Neutrophil (primary cell): Measurements from ENCODE around the gene PTPRN2.

Experiments
- H3K27ac ChIP-seq: fragments of 200-600 bp; sonication (generic); 2 replicates; pipeline ENCODE4 v1.5.1; 2016; ENCODE audit warnings: mild to moderate bottlenecking, moderate library complexity
- H3K27me3 ChIP-seq: fragments of 200-600 bp; sonication (generic); 2 replicates; pipeline ENCODE4 v1.6.0; 2016; ENCODE audit warnings: mild to moderate bottlenecking
- H3K36me3 ChIP-seq: fragments of 200-600 bp; sonication (generic); 2 replicates; pipeline ENCODE4 v1.5.1; 2017
- H3K4me1 ChIP-seq, 2 experiments: fragments of 200-600 bp in 1 of 2; sonication (generic) in 1 of 2; 1 replicate in 1 of 2; 2 replicates in 1 of 2; pipeline versions ENCODE4 v1.5.1 to v1.6.1; 2013 to 2016; ENCODE audit warnings: low read depth in 1 of 2, low read length in 1 of 2, mild to moderate bottlenecking in 1 of 2, moderate library complexity in 1 of 2; ENCODE audit not compliant: control insufficient read depth in 1 of 2, insufficient read depth in 1 of 2
- H3K4me3 ChIP-seq, 2 experiments: fragments of 200-600 bp in 1 of 2; sonication (generic) in 1 of 2; 1 replicate in 1 of 2; 2 replicates in 1 of 2; pipeline ENCODE4 v1.5.1; 2013 to 2016; ENCODE audit warnings: low read depth in 1 of 2, low read length in 1 of 2, mild to moderate bottlenecking in 1 of 2, moderate library complexity in 1 of 2
- H3K9me3 ChIP-seq: fragments of 200-600 bp; sonication (generic); 2 replicates; pipeline ENCODE4 v1.5.1; 2016
- CTCF ChIP-seq: fragments of 200-600 bp; sonication (generic); IDR thresholded peaks from 2 replicates; pipeline ENCODE4 v1.5.1; 2016; ENCODE audit warnings: antibody characterized with exemption

The PTPRN2 gene

DNA sequence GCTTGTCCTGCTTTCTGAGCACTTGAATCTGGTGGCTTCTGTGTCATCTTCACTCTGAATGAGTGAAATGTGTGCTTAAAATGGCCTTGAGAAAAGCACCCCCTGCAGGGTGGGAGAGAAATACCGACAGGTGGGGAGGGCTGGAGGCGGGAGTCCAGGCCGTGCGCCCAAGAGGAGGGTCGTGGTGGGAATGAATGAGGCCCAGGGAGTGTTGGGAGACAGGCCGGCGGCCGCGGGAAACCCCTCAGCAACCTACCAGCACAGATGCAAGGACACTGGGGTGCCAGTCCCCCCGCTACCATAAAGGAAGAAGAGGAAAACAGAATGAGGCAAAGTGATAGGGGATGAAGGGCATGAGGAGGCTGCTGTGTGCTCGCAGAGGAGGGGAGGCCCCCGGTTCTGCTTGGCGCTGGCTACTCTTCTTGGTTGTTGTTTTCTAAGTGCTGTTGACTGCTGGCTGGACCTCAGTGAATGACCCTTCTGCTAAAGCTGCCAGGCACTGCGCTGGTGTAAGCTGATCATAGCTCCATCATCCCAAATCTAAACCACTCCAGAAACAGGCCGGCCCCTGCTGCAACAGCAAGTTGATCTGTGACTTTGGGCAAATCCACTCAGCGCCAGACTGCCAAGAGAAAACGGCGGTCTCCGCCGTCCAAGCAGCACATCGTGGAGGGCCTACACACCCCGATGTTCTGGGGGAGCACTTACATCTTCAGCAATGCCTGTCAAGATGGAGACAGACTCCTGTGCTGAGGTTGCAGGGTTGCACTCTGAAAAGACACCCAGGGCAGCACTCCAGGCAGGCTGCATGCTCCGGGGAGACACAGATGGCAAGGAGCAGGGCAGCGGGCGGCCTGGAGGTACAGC, 872.3 kb downstream of the PTPRN2 start:
- H3K36me3 ChIP-seq = no peaks in the 10 kb centered on the region
- no peak for TF ChIP-seq CTCF
- H3K9me3 ChIP-seq = no peaks in the 10 kb centered on the region
- H3K4me1 ChIP-seq = no peaks in the 10 kb centered on the region
- no peak overlapping the region for H3K27ac ChIP-seq
- H3K4me3 ChIP-seq = no peak overlapping the region
- H3K27me3 ChIP-seq = no peaks in the 10 kb centered on the region

DNA sequence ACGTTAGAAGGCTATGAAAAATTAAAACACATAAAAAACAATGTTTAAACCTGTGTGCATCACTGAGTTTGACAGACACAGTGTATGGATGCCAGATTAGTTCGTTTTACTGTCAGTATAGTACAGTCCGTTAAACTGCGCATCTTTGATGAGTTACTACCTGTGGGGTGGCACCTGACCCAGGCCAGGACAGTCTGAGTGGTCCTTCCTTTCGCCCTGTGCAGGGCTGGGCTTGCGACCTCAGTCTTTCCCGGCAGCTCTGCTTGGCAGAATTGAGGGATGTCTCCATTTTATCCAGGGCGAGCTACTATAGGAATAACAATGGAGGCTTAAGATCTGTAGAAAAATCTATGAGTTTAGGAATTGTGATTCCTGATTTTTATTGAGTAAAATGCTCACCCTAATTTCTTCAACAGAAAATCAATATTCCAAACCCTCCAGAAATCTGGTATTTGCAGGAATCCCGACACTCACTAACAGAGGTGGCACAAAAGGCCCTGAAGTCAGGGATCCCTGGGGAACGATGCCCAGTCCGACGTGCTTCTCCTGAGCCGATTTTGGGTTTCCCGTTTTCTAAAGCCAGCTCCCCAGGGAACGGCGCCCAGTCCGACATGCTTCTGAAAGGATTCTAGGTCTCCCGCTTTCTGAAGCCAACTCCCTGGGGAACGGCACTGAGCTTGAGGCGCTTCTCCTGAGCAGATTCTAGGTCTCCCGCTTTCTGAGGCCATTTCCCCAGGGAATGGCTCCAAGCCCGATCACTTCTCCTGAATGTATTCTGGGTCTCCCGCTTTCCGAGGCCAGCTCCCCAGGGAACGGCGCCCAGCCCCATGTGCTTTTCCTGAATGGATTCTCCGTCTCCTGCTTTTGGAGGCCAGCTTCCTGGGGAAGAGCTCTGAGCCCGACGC, 873.2 kb downstream of the PTPRN2 start:
- TF ChIP-seq CTCF = no peak
- no peaks in the 10 kb centered on the region for H3K36me3 ChIP-seq
- H3K9me3 ChIP-seq = no peaks in the 10 kb centered on the region

GRCh38 chr7:157713591-157713990, 874.0 kb downstream of the PTPRN2 start:
- no peak overlapping the region for H3K27ac ChIP-seq
- no peaks in the 10 kb centered on the region for H3K36me3 ChIP-seq
- no peaks in the 10 kb centered on the region for H3K9me3 ChIP-seq
- H3K4me3 ChIP-seq = no peak overlapping the region
- H3K27me3 ChIP-seq = no peaks in the 10 kb centered on the region
- TF ChIP-seq CTCF = no peak
- no peaks in the 10 kb centered on the region for H3K4me1 ChIP-seq

More for the DNA sequence above, 873.2 kb downstream of the PTPRN2 start:
- no peak overlapping the region for H3K27ac ChIP-seq
- no peaks in the 10 kb centered on the region for H3K4me1 ChIP-seq
- H3K4me3 ChIP-seq = no peak overlapping the region
- no peaks in the 10 kb centered on the region for H3K27me3 ChIP-seq

DNA sequence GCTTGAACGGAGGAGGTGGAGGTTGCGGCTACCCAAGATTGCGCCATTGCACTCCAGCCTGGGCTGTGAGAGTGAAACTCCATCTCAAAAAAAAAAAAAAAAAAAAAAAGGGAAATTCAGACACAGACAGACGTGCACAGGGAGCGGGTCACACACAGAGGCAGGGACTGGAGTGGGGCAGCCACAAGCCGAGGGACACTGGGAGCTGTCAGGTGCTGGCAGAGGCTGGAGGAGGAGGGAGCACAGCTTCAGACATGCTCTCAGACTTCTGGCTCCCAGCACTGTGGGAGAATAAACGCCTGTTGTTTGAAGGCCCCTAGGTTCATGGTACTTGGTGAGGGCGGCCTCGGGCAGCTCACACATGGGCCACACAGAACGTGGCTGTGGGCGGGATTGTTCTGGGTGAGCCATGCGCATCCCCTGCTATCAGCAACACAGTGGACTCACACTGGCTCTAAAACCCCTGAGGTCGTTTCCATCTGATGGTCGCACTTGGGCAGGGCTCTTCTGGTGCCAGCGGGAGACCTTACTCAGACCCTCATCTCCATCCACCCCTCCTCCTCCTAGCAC, 874.9 kb downstream of the PTPRN2 start:
- peaks cover 7% of the 10 kb centered on the region for H3K27me3 ChIP-seq
- H3K9me3 ChIP-seq = no peaks in the 10 kb centered on the region
- no peak overlapping the region for H3K27ac ChIP-seq
- no peak overlapping the region for H3K4me3 ChIP-seq
- no peak for TF ChIP-seq CTCF
- no peaks in the 10 kb centered on the region for H3K36me3 ChIP-seq
- H3K4me1 ChIP-seq = no peaks in the 10 kb centered on the region

GRCh38 chr7:157711353-157711888, 876.2 kb downstream of the PTPRN2 start:
- Histone ChIP-seq H3K27me3 (peaks cover 7% of the 10 kb centered on the region), H3K9me3 (no peaks in the 10 kb centered on the region), H3K36me3 (no peaks in the 10 kb centered on the region), H3K27ac (no peak overlapping the region), H3K4me3 (no peak overlapping the region), H3K4me1 (no peaks in the 10 kb centered on the region)
- no peak for TF ChIP-seq CTCF
